SW480 (cell line): ENCODE results near the gene KCNK16.

Experiments
- DNase-seq: peaks from one replicate; pipeline ENCODE4 v3.0.0-alpha.2; 2016; ENCODE audit warnings: low spot score

Gene KCNK16

GRCh38 chr6:39341937-39342336 lies 19.4 kb upstream of the KCNK16 start:
- DNase-seq, result no peak

GRCh38 chr6:39341352-39341751 lies 18.9 kb upstream of the KCNK16 start:
- DNase-seq, result no peak

GRCh38 chr6:39339868-39340550 lies 17.5 kb upstream of the KCNK16 start:
- DNase-seq, result no peak

GRCh38 chr6:39339096-39339867 lies 16.8 kb upstream of the KCNK16 start:
- no peak for DNase-seq

GRCh38 chr6:39338397-39338796 lies 15.9 kb upstream of the KCNK16 start:
- no peak for DNase-seq

GRCh38 chr6:39335780-39336545 lies 13.5 kb upstream of the KCNK16 start:
- DNase-seq, result peak; percentile 49

- DNase-seq, result no peak
Observed at GRCh38 chr6:39333644-39334438, 11.3 kb upstream of the KCNK16 start.

GRCh38 chr6:39330476-39330875 lies 8.0 kb upstream of the KCNK16 start:
- no peak for DNase-seq

GRCh38 chr6:39330057-39330456 lies 7.6 kb upstream of the KCNK16 start:
- no peak for DNase-seq

- DNase-seq, result no peak
Observed at GRCh38 chr6:39328066-39328465, 5.6 kb upstream of the KCNK16 start.

GRCh38 chr6:39327507-39327906 lies 5.0 kb upstream of the KCNK16 start:
- DNase-seq, result no peak

- no peak for DNase-seq
Observed at GRCh38 chr6:39321761-39322160, 741 bp downstream of the KCNK16 start.

- DNase-seq, result no peak
Observed at GRCh38 chr6:39320363-39320984, 2.0 kb downstream of the KCNK16 start.

GRCh38 chr6:39319621-39320362 lies 2.7 kb downstream of the KCNK16 start:
- no peak for DNase-seq

GRCh38 chr6:39317256-39317655 lies 5.2 kb downstream of the KCNK16 start:
- DNase-seq, result no peak

- no peak for DNase-seq
Observed at GRCh38 chr6:39314273-39314795, 8.2 kb downstream of the KCNK16 start, which contains the start of gene KCNK17. Gene KCNK17 (minus strand): TSS chr6:39314419. CDS start chr6:39314320, 99 bp downstream.

GRCh38 chr6:39313526-39314272 lies 8.8 kb downstream of the KCNK16 start:
- DNase-seq, result no peak

- DNase-seq, result no peak
Observed at GRCh38 chr6:39312912-39313525, 9.5 kb downstream of the KCNK16 start.

- no peak for DNase-seq
Observed at GRCh38 chr6:39310542-39310941, 12.0 kb downstream of the KCNK16 start.
